Measurements from ENCODE around the gene ZBTB16.

The ZBTB16 gene

DNA sequence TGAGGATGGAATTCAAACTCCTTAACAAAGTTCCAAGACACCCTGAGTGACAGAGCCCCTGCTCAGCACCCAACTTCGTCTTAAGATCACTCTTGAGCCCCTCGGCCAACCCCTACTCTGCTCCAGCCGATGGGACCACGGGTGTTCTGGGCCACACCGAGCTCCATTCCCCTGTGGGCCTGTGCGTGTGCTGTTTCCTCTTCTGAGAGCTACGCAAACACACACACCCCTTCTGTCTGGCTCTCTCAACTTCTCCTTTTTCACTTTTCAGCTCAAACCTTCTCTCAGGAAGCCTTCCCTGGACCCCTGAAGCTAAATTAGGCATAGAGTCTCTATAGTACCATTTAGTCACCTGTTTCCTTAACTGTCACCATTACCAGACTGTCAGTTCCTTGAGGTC is 199.2 kb downstream of the ZBTB16 start:
- DNase-seq (ENCODE audit: low read depth in 3 of 3, low spot score in 1 of 3), result no peak

DNA sequence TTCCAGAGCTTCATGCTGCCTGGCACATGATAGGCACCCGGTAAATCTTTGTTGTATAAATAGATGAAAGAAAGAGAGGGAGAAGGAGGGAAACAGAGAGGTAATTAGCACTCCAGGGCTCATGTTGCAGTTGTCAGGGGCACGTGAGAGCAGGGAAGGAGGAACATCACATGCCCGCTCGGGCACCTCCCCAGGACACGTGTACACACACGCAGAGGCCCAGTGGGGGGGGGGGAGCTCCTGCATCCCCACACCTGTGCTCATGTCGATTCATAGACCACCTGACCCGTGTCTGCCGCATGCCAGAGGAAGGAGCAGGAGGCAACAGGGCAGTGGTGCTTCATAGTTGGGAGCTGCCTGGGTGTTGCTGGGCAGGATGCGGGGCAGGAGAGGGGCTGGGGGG is 199.6 kb downstream of the ZBTB16 start:
- DNase-seq (ENCODE audit: low read depth in 3 of 3, low spot score in 1 of 3), result no peak

- DNase-seq (ENCODE audit: low read depth in 3 of 3, low spot score in 1 of 3), result no peak
Observed at GRCh38 chr11:114259551-114259983, 200.1 kb downstream of the ZBTB16 start.

- no peak for DNase-seq (ENCODE audit: low read depth in 3 of 3, low spot score in 1 of 3)
Observed at GRCh38 chr11:114260077-114260476, 200.6 kb downstream of the ZBTB16 start.

DNA sequence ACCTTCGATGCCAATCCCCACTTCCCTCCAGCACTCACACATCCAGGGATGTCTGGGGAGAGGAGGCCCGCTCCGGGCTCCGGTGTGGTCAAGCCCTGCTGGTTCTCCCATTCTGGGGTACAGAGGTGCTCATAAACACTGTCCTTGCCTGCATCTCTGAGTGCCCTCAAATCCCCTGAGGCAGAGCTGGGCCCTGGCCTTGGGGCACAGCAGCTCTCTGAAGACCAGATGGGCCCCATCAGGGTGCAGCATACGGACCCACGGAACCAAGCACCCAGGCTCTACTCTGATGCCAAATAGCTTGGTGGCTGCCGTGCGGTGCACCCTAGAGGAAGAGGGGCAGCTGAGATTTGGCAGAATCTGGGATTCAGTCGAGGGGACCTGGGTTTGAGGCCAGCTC is 201.0 kb downstream of the ZBTB16 start:
- DNase-seq (ENCODE audit: low read depth in 3 of 3, low spot score in 1 of 3), result no peak

DNA sequence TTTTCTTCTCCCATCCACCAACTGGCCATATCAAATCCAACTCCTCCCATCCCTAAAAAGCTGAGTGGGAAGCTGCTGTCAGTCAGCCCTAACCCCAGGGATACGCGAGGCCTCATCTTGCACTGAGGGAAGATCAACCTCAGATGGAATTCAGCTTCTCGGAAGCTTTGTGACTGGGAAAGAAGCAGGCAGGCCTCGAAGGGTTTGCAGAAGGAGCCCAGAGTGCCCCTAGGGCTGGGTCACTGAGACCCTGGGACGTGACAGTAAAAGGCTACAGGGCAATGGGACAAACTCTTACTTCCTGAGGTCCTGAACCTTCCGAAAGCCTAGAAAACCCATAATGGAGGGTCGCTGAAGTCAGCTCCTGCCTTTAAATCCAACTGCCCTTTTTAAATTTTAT is 202.3 kb downstream of the ZBTB16 start:
- DNase-seq (ENCODE audit: low read depth in 3 of 3, low spot score in 1 of 3), result no peak

- DNase-seq (ENCODE audit: low read depth in 3 of 3, low spot score in 1 of 3), result no peak
Observed at GRCh38 chr11:114262681-114263512, 203.4 kb downstream of the ZBTB16 start.

DNA sequence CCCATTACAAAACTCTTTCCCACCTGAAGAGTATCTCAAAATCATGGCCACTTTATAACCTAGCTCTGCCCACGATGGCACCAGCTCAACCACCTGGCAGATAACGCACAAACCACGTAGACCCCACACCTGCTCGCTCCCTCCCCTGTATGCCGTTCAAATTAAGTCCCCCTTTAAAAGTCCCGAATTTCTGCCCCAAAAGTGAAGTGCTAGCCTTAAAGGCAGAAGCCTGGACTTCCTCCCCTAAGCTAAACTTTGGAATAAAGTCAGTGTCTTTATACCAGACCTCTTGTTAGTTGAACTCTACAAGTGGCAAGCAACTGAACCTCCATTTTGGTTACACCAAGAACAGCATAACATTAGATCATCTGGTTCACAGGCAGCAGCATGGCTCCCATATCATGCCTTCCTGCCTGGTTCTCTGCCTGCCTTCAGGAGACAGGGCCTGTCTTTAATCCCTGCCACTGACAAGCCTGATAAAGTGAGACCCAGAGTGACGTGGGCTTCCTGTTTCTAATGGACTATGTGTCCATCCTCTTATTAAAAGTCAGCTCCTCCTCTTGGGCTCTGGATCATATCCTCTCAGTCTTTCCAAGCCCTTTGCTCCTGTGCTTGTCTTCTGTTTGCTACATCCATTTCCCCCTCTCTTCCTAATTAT is 204.1 kb downstream of the ZBTB16 start:
- no peak for DNase-seq (ENCODE audit: low read depth in 3 of 3, low spot score in 1 of 3)

DNA sequence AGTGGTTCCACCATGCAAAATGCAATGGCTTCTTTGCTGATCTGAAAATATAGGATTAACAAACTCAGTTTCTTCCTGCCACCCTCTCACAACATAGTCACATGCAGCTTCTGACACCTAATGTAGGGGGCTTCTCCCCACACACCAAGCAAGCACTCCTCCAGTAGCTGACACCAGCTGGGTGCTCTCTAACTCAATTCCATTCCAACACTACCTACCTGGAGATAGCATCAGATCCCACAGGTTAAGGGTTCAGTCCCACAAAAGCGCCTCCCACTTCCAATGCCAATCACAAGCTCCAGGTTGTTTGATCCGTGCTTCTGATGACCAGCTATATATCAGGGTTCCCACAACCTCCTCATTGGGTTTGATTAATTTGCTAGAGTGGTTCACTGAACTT is 204.9 kb downstream of the ZBTB16 start:
- DNase-seq (ENCODE audit: low read depth in 3 of 3, low spot score in 1 of 3), result no peak

- no peak for DNase-seq (ENCODE audit: low read depth in 3 of 3, low spot score in 1 of 3)
Observed at GRCh38 chr11:114265122-114265878, 205.8 kb downstream of the ZBTB16 start.

GRCh38 chr11:114269498-114269897 is 210.0 kb downstream of the ZBTB16 start:
- DNase-seq (ENCODE audit: low read depth in 3 of 3, low spot score in 1 of 3), result no peak

- no peak for DNase-seq (ENCODE audit: low read depth in 3 of 3, low spot score in 1 of 3)
Observed at GRCh38 chr11:114270531-114271270, 211.2 kb downstream of the ZBTB16 start.

DNA sequence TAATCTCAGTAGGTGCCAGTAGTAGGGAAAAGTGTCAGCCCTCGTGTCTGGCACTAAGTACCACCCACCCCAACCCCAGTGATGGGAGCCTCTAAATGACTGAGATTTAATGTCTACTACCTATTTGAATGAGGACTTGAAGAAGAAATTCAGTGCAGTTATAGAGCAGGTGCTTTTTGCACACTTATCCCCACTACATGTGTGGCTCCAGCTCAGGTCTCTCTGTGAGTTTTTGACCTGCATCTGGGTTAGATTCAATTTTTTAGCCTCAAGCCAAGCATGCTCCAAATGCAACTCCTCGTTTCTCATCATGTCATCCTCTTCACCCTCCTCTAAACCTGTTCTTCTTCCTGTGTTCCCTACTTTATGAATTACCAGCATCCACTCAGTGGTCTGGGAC is 211.8 kb downstream of the ZBTB16 start:
- DNase-seq (ENCODE audit: low read depth in 3 of 3, low spot score in 1 of 3), result no peak

DNA sequence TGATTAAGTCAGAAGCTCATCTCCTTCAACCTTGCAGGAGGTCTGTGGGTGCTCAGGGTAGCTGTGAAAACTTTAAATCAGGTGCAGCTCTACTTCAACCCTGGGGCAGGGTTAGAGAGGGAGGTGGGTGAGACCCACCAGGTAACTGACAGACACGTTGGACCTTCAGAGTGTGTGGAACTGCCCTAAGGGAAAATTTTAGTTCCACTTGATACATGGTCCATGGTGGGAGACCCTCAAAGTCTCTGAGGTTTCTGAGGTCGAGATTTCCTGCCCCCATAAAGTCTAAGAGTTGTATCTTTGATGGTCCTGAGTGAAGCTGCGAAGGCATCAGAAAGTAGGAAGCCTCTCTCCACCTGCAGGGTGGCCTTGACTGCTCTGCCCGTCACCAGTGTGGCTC is 212.8 kb downstream of the ZBTB16 start:
- no peak for DNase-seq (ENCODE audit: low read depth in 3 of 3, low spot score in 1 of 3)

DNA sequence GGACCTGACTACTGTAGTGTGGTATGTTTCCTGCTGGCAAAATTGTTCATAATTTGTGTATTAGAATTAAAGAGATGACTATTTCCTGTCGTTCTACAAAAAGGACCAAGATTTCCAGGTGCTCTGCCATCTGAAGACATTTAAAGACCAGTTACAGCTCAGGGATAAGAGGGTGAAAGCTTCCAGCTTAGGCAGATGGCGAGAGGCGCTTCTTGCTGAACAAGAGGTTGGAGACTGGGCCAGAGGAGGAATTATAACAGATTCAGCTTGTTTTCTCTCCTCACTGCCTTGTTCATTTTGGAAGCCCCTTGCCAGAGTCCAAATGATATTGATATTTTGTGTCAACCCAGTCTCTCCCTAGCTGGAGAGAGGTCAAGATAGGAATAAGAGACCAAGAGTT is 213.6 kb downstream of the ZBTB16 start:
- no peak for DNase-seq (ENCODE audit: low read depth in 3 of 3, low spot score in 1 of 3)

- DNase-seq (ENCODE audit: low read depth in 3 of 3, low spot score in 1 of 3), result no peak
Observed at GRCh38 chr11:114273890-114274635, 214.6 kb downstream of the ZBTB16 start.

DNA sequence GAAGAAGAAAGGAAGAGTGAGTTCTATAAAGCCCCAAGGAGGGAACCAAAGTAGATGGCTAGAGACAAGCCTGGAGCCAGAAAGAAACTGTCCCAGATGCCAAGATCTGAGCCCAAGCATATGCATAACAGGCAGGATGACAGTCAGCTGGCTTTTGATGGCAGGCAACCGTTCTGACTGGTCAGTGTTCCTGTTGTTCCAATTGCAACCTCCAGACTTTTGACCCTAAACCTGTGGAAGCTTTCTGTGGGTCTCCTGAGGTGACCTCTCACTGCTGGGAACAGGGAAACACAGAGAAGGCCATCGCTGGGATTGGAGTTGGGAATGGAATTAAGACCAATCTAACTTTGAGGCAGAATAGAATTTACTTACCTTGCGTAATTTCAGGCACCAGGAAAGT is 215.1 kb downstream of the ZBTB16 start:
- DNase-seq (ENCODE audit: low read depth in 3 of 3, low spot score in 1 of 3), result no peak

- no peak for DNase-seq (ENCODE audit: low read depth in 3 of 3, low spot score in 1 of 3)
Observed at GRCh38 chr11:114275280-114275679, 215.8 kb downstream of the ZBTB16 start.

DNA sequence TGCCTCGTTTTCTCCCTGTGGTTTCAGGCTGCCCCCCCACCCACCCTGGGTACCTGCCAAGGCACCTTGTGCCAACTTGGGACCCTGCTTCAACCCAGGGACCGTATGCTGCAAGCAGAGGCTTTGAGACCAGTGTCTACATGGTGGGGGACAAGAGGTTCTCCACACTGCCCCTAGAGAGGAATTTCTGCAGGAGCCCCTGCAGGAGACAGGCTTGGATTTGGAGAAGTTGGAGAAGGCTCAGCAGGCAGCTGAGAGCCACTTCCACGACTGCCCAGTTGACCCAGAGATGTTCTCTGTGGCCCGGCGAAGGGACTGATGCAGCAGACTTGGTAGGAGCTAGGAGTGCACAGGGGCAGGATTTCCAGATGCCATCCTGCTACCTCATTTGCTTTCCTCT is 216.6 kb downstream of the ZBTB16 start:
- DNase-seq (ENCODE audit: low read depth in 3 of 3, low spot score in 1 of 3), result no peak

- DNase-seq (ENCODE audit: low read depth in 3 of 3, low spot score in 1 of 3), result no peak
Observed at GRCh38 chr11:114277637-114278341, 218.3 kb downstream of the ZBTB16 start.

All from stimulated activated CD4-positive, alpha-beta T cell treated with anti-CD3 and anti-CD28 coated beads, TNF-alpha, amount 100 ng/mL, for 1 hour (primary cell).